DND-41 (cell line): Measurements from ENCODE around the gene MRAS.

Experiments used
- EZH2 ChIP-seq: IDR thresholded peaks from 3 replicates; pipeline ENCODE4 v1.6.1; 2012; ENCODE audit warnings: borderline replicate concordance, low read depth, mild to moderate bottlenecking, moderate library complexity, low read length, inconsistent platforms; ENCODE audit not compliant: severe bottlenecking
- TF ChIP-seq, protein P1 (sequence below): IDR thresholded peaks from 2 replicates; pipeline ENCODE4 v1.5.1; 2012; ENCODE audit warnings: borderline replicate concordance, low read length, moderate library complexity, mild to moderate bottlenecking; ENCODE audit not compliant: poor library complexity, severe bottlenecking; ENCODE audit errors: extremely low read depth

DNA sequence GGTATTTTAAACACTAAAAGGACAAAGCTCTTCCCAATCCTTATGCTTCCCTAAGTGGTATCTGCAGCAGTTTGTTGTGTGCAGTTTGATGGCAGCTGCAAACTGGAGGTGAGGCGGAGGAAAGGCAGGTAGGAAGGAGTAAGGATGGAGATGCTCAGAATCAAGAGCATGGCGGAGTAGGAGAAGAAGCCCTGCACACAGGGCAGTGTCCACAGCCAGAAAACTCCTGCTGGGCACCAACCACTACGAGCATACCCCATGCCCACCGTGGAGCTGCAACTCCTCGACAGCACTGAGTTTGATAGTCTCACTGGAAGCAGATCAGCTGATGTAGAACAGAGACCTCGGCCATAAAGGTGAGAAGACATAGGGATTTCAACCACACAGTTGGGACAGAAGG is 55.7 kb downstream of the MRAS start:
- TF ChIP-seq EZH2, result no peak
- TF ChIP-seq, protein P1, sequence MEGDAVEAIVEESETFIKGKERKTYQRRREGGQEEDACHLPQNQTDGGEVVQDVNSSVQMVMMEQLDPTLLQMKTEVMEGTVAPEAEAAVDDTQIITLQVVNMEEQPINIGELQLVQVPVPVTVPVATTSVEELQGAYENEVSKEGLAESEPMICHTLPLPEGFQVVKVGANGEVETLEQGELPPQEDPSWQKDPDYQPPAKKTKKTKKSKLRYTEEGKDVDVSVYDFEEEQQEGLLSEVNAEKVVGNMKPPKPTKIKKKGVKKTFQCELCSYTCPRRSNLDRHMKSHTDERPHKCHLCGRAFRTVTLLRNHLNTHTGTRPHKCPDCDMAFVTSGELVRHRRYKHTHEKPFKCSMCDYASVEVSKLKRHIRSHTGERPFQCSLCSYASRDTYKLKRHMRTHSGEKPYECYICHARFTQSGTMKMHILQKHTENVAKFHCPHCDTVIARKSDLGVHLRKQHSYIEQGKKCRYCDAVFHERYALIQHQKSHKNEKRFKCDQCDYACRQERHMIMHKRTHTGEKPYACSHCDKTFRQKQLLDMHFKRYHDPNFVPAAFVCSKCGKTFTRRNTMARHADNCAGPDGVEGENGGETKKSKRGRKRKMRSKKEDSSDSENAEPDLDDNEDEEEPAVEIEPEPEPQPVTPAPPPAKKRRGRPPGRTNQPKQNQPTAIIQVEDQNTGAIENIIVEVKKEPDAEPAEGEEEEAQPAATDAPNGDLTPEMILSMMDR, result no peak
